OCI-LY3 (cell line): ENCODE results near the gene CUL1.

Experiments
- H2AFZ ChIP-seq: fragments of 200-600, 300-600 bp; shearing (Covaris generic); 2 replicates; pipeline ENCODE4 v1.6.0; 2014; ENCODE audit warnings: antibody characterized with exemption, low read depth, low read length
- H3K27ac ChIP-seq: fragments of 200-600, 300-600 bp; sonication (generic); 2 replicates; pipeline ENCODE4 v1.5.1; 2014; ENCODE audit warnings: mild to moderate bottlenecking, low read length, moderate library complexity, mixed read lengths
- H3K27me3 ChIP-seq: fragments of 200-600, 300-600 bp; sonication (generic); 2 replicates; pipeline ENCODE4 v1.6.1; 2014; ENCODE audit warnings: low read depth, low read length, mixed read lengths
- H3K36me3 ChIP-seq: fragments of 200-600, 300-600 bp; sonication (generic); replicated peaks from 2 replicates; pipeline ENCODE3; 2014; ENCODE audit warnings: low read depth, low read length, mixed read lengths
- H3K4me1 ChIP-seq: fragments of 300-600, 200-600 bp; sonication (generic); 2 replicates; pipeline ENCODE4 v1.6.1; 2014; ENCODE audit warnings: low read length, mixed read lengths
- H3K4me2 ChIP-seq: fragments of 200-600, 300-600 bp; sonication (generic); 2 replicates; pipeline ENCODE4 v1.6.1; 2014; ENCODE audit warnings: low read length, mixed read lengths
- H3K4me3 ChIP-seq: fragments of 300-600, 200-600 bp; sonication (generic); 2 replicates; pipeline ENCODE4 v1.5.1; 2014; ENCODE audit warnings: antibody characterized with exemption, mild to moderate bottlenecking, low read length, moderate library complexity
- H3K79me2 ChIP-seq: fragments of 300-600, 200-600 bp; shearing (Covaris generic); 2 replicates; pipeline ENCODE4 v1.6.1; 2014; ENCODE audit warnings: mild to moderate bottlenecking, low read length, mixed read lengths
- H3K9ac ChIP-seq: fragments of 300-600, 200-600 bp; shearing (Covaris generic); 2 replicates; pipeline ENCODE4 v1.6.0; 2014; ENCODE audit warnings: mild to moderate bottlenecking, low read length, moderate library complexity
- H3K9me3 ChIP-seq: fragments of 200-600, 300-600 bp; shearing (Covaris generic); 2 replicates; pipeline ENCODE4 v1.6.1; 2014; ENCODE audit warnings: low read length, mixed read lengths; ENCODE audit not compliant: insufficient read depth
- H4K20me1 ChIP-seq: fragments of 200-600, 300-600 bp; sonication (generic); 2 replicates; pipeline ENCODE4 v1.6.1; 2016; ENCODE audit warnings: low read length, mixed read lengths; ENCODE audit not compliant: insufficient read depth
- EZH2phosphoT487 ChIP-seq: fragments of 200-600 bp; shearing (Covaris generic); IDR thresholded peaks from 2 replicates; pipeline ENCODE4 v1.6.1; 2018; ENCODE audit warnings: antibody characterized with exemption, mixed run types, low read depth
- TF ChIP-seq, protein P1 (sequence below): fragments of 200-600, 300-600 bp; sonication (generic); IDR thresholded peaks from 2 replicates; pipeline ENCODE4 v1.5.1; 2014; ENCODE audit warnings: antibody characterized with exemption, low read length, low read depth

CUL1 gene

DNA sequence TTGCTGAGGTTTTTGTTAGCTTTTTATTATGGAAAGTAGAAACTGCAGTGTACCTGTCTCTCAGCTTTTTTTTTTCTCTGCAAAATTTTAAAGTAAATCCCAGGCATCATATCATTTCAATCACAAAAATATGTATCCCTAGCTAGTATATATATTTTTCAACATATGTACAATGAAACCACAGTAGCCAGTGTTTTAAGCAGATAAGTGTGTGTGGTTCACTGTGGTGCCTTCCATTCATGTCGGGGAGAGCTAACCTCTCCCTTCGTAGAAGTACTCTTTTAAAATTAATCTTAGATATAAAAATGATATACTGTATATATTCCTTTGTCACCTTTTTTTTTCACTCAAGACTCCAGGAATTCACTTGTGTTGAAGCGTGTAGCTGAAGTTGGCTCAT, 22.7 kb downstream of the CUL1 start:
- peaks cover 100% of the 10 kb centered on the region for H3K79me2 ChIP-seq
- no peak overlapping the region for H3K4me2 ChIP-seq
- TF ChIP-seq EZH2phosphoT487, result no peak
- TF ChIP-seq, protein P1, sequence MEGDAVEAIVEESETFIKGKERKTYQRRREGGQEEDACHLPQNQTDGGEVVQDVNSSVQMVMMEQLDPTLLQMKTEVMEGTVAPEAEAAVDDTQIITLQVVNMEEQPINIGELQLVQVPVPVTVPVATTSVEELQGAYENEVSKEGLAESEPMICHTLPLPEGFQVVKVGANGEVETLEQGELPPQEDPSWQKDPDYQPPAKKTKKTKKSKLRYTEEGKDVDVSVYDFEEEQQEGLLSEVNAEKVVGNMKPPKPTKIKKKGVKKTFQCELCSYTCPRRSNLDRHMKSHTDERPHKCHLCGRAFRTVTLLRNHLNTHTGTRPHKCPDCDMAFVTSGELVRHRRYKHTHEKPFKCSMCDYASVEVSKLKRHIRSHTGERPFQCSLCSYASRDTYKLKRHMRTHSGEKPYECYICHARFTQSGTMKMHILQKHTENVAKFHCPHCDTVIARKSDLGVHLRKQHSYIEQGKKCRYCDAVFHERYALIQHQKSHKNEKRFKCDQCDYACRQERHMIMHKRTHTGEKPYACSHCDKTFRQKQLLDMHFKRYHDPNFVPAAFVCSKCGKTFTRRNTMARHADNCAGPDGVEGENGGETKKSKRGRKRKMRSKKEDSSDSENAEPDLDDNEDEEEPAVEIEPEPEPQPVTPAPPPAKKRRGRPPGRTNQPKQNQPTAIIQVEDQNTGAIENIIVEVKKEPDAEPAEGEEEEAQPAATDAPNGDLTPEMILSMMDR, result no peak
- no peaks in the 10 kb centered on the region for H3K27me3 ChIP-seq
- H3K36me3 ChIP-seq, result no peaks in the 10 kb centered on the region
- H3K27ac ChIP-seq, result no peak overlapping the region
- H2AFZ ChIP-seq, result no peak overlapping the region
- peaks cover 100% of the 10 kb centered on the region for H4K20me1 ChIP-seq
- H3K4me1 ChIP-seq, result peaks cover 12% of the 10 kb centered on the region
- H3K9ac ChIP-seq, result no peak overlapping the region
- H3K4me3 ChIP-seq, result no peak overlapping the region
- no peaks in the 10 kb centered on the region for H3K9me3 ChIP-seq

DNA sequence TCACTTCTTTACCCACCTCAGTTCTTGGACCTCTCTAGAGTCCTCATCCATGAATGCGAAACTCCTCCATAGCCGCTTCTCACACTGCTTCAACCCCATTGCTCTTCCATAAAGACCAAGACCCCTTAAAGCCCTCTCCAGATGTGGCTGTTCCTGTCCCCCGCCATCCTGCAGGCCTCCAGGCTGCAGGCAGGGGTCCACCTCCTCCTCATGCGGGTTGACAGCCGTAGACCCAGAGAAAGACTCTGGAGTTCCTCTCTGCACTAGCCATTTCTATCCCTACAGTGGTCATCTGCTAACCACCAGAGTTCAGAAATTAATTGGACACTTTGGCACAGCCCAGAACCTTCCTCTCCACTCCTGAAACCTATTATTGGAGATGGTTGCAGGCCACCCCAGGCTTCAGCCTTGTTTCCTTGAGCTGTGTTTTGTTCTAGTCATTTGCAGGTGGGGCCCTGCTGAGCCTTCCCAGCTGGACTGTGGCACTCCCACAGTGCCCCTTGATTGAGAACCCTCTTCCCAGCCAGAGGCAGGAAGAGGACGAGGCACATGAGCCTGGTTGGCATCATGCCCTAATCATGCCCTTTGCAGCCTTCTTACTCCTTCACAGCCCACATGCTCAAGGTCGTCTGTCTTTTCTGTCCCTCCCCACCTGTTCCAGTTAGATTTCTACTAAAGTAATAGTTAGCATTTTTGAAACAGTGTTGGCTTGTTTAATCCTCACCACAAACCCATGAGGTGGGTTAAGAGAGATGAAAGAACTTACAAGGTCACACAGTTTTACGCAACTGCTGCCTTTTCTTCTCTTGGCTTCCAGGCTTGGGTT, 23.9 kb downstream of the CUL1 start:
- Histone ChIP-seq H3K27ac (no peak overlapping the region), H3K9ac (no peak overlapping the region), H3K9me3 (no peaks in the 10 kb centered on the region), H3K36me3 (no peaks in the 10 kb centered on the region), H4K20me1 (peaks cover 100% of the 10 kb centered on the region), H3K4me2 (no peak overlapping the region), H3K4me1 (peaks cover 23% of the 10 kb centered on the region), H2AFZ (no peak overlapping the region), H3K79me2 (peaks cover 100% of the 10 kb centered on the region), H3K27me3 (no peaks in the 10 kb centered on the region), H3K4me3 (no peak overlapping the region)
- TF ChIP-seq, protein P1, result no peak
- TF ChIP-seq EZH2phosphoT487, result no peak

GRCh38 chr7:148723166-148723559, 24.5 kb downstream of the CUL1 start:
- peaks cover 28% of the 10 kb centered on the region for H3K4me1 ChIP-seq

DNA sequence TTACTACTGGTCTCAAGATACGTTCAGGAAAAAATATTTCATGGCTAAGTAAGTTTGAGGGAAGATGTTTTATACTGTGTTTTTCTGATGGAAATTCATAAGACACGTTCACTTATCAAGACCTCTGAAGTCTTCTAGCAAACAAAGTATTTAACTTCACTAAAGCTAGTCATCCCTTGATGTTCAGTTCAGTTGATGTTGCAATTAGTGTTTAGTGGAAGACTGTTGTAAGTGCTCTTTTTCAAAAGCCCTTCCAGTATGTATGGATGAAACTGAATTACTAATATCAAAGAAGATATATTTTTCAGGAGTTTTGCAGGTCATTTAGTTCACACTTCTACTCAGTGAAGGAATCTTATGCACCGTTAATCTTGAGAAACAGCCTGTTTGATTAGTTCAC, 25.1 kb downstream of the CUL1 start:
- no peaks in the 10 kb centered on the region for H3K9me3 ChIP-seq
- peaks cover 100% of the 10 kb centered on the region for H3K79me2 ChIP-seq
- H4K20me1 ChIP-seq, result peaks cover 100% of the 10 kb centered on the region
- no peak overlapping the region for H3K4me3 ChIP-seq
- H3K36me3 ChIP-seq, result no peaks in the 10 kb centered on the region
- TF ChIP-seq EZH2phosphoT487, result no peak
- TF ChIP-seq, protein P1, result no peak
- no peak overlapping the region for H3K27ac ChIP-seq
- H2AFZ ChIP-seq, result no peak overlapping the region
- H3K4me2 ChIP-seq, result no peak overlapping the region
- H3K4me1 ChIP-seq, result peaks cover 28% of the 10 kb centered on the region
- no peaks in the 10 kb centered on the region for H3K27me3 ChIP-seq
- H3K9ac ChIP-seq, result no peak overlapping the region

More at GRCh38 chr7:148723166-148723559, 24.5 kb downstream of the CUL1 start:
- Histone ChIP-seq H3K36me3 (no peaks in the 10 kb centered on the region), H3K79me2 (peaks cover 100% of the 10 kb centered on the region), H2AFZ (no peak overlapping the region), H3K27me3 (no peaks in the 10 kb centered on the region), H3K9me3 (no peaks in the 10 kb centered on the region), H3K9ac (no peak overlapping the region), H3K27ac (no peak overlapping the region), H3K4me3 (no peak overlapping the region), H4K20me1 (peaks cover 100% of the 10 kb centered on the region), H3K4me2 (no peak overlapping the region)
- no peak for TF ChIP-seq EZH2phosphoT487
- TF ChIP-seq, protein P1, result no peak
